ENCODE results near the gene TRMT2A. TPM values are rescaled to one million over a fixed set of nuclear protein-coding genes. Genes with fewer than 3 reads are reported as not detected.

Gene TRMT2A
- total RNA-seq, 1 experiment from 2014 or later: 66.7 TPM

GRCh38 chr22:20148414-20148813 is 31.4 kb upstream of the TRMT2A start:
- intact Hi-C loops (cut with micrococcal nuclease; ENCODE audit: unreplicated experiment) (no loop called here), in situ Hi-C loops (cut with HindIII; ENCODE audit: low pct_unique_long_range_greater_than_20kb, low sequenced_read_pairs) (no loop called here)
- H3K4me3 ChIP-seq (ENCODE audit: low read depth in 2 of 2, low read length in 2 of 2): no peak overlapping the region
- no peak for DNase-seq (ENCODE audit: low read depth, low spot score)
- no peaks in the 10 kb centered on the region for H3K27me3 ChIP-seq (ENCODE audit: control insufficient read depth, insufficient read depth, low read length)
- ChIA-PET CTCF (no interaction called here), POLR2A (no interaction called here)
- ATAC-seq: no peak
- no peak overlapping the region for H3K27ac ChIP-seq (ENCODE audit: low read length)
- no peaks in the 10 kb centered on the region for H3K9me3 ChIP-seq (ENCODE audit: control insufficient read depth, insufficient read depth, low read depth, low read length)
- H3K4me1 ChIP-seq (ENCODE audit: control insufficient read depth, insufficient read depth, low read length): no peaks in the 10 kb centered on the region
- no peak for TF ChIP-seq SIN3A (IDR thresholded peaks at IDR 0.05; ENCODE audit: borderline replicate concordance, insufficient read depth, low read depth, low read length)
- TF ChIP-seq POLR2AphosphoS5 (IDR thresholded peaks at IDR 0.05; ENCODE audit: low read depth, low read length): no peak
- no peak for TF ChIP-seq CTCF (IDR thresholded peaks at IDR 0.05)
- no peak for TF ChIP-seq TCF7L2 (IDR thresholded peaks at IDR 0.05; ENCODE audit: low read depth, low read length)
- no peak for TF ChIP-seq REST (IDR thresholded peaks at IDR 0.05; ENCODE audit: insufficient read depth in 1 of 2, low read depth in 2 of 2, low read length in 1 of 2)
- no TSS peak for BruUV-seq (replicated peaks)
- no peaks in the 10 kb centered on the region for H3K36me3 ChIP-seq (ENCODE audit: control insufficient read depth, insufficient read depth, low read length)

GRCh38 chr22:20147237-20147988 is 30.4 kb upstream of the TRMT2A start:
- POLR2A ChIA-PET: no interaction called here
- in situ Hi-C loops (cut with HindIII; ENCODE audit: low pct_unique_long_range_greater_than_20kb, low sequenced_read_pairs) (no loop called here), intact Hi-C loops (cut with micrococcal nuclease; ENCODE audit: unreplicated experiment) (no loop called here)
- BruUV-seq (replicated peaks): no TSS peak
- DNase-seq (ENCODE audit: low read depth, low spot score) (no peak), ATAC-seq (no peak)
- H3K4me3 ChIP-seq (ENCODE audit: low read depth in 2 of 2, low read length in 2 of 2): no peak overlapping the region
- H3K36me3 ChIP-seq (ENCODE audit: control insufficient read depth, insufficient read depth, low read length): no peaks in the 10 kb centered on the region
- no peaks in the 10 kb centered on the region for H3K4me1 ChIP-seq (ENCODE audit: control insufficient read depth, insufficient read depth, low read length)
- no peak overlapping the region for H3K27ac ChIP-seq (ENCODE audit: low read length)
- no peaks in the 10 kb centered on the region for H3K9me3 ChIP-seq (ENCODE audit: control insufficient read depth, insufficient read depth, low read depth, low read length)
- CTCF ChIA-PET: no interaction called here
- no peaks in the 10 kb centered on the region for H3K27me3 ChIP-seq (ENCODE audit: control insufficient read depth, insufficient read depth, low read length)
- TF ChIP-seq SIN3A (IDR thresholded peaks at IDR 0.05; ENCODE audit: borderline replicate concordance, insufficient read depth, low read depth, low read length): no peak
- TF ChIP-seq CTCF (IDR thresholded peaks at IDR 0.05): no peak
- no peak for TF ChIP-seq REST (IDR thresholded peaks at IDR 0.05; ENCODE audit: insufficient read depth in 1 of 2, low read depth in 2 of 2, low read length in 1 of 2)
- no peak for TF ChIP-seq POLR2AphosphoS5 (IDR thresholded peaks at IDR 0.05; ENCODE audit: low read depth, low read length)
- no peak for TF ChIP-seq TCF7L2 (IDR thresholded peaks at IDR 0.05; ENCODE audit: low read depth, low read length)

All from Panc1 (cell line).